HL-60/S4 treated with retinoic acid at 250 ng/mL for 4 days and 3 days (cell line): Measurements from ENCODE around the gene NRP2.

Source experiments
- in situ Hi-C: fragments of 300-500 bp; cut with MboI; formaldehyde crosslinking; loops from 2 replicates; pipeline ENCODE4 v1.7.0; 2022; ENCODE audit warnings: low sequenced_read_pairs

NRP2 gene

GRCh38 chr2:205659922-205660321 is 22.4 kb upstream of the NRP2 start:
- in situ Hi-C loops = no loop called here

GRCh38 chr2:205660521-205661124 is 21.7 kb upstream of the NRP2 start:
- in situ Hi-C loops = no loop called here

- in situ Hi-C loops = no loop called here
Measured at GRCh38 chr2:205661281-205661680, 21.0 kb upstream of the NRP2 start.

- in situ Hi-C loops = no loop called here
Measured at GRCh38 chr2:205662206-205662965, 19.9 kb upstream of the NRP2 start.

- in situ Hi-C loops = no loop called here
Measured at GRCh38 chr2:205665791-205666190, 16.5 kb upstream of the NRP2 start.

- in situ Hi-C loops = no loop called here
Measured at GRCh38 chr2:205670292-205670691, 12.0 kb upstream of the NRP2 start.

- in situ Hi-C loops = no loop called here
Measured at GRCh38 chr2:205673312-205673711, 9.0 kb upstream of the NRP2 start.

- in situ Hi-C loops = no loop called here
Measured at GRCh38 chr2:205675861-205676516, 6.3 kb upstream of the NRP2 start.

GRCh38 chr2:205678541-205679142 is 3.7 kb upstream of the NRP2 start:
- in situ Hi-C loops = no loop called here

- in situ Hi-C loops = no loop called here
Measured at GRCh38 chr2:205679410-205680009, 2.8 kb upstream of the NRP2 start.

- in situ Hi-C loops = no loop called here
Measured at GRCh38 chr2:205680067-205680466, 2.2 kb upstream of the NRP2 start.

- in situ Hi-C loops = no loop called here
Measured at GRCh38 chr2:205680903-205681302, 1.4 kb upstream of the NRP2 start.

GRCh38 chr2:205681401-205682238 is 681 bp upstream of the NRP2 start:
- in situ Hi-C loops = no loop called here

GRCh38 chr2:205682971-205683501 is 735 bp downstream of the NRP2 start:
- in situ Hi-C loops = no loop called here

- in situ Hi-C loops = no loop called here
Measured at GRCh38 chr2:205683502-205684367, 1.4 kb downstream of the NRP2 start.

GRCh38 chr2:205684871-205685313 is 2.6 kb downstream of the NRP2 start:
- in situ Hi-C loops = no loop called here

GRCh38 chr2:205685314-205686055 is 3.2 kb downstream of the NRP2 start:
- in situ Hi-C loops = no loop called here

- in situ Hi-C loops = no loop called here
Measured at GRCh38 chr2:205686056-205686782, 3.9 kb downstream of the NRP2 start.
